Measurements from ENCODE around the gene ANXA8. TPM values are rescaled to one million over a fixed set of nuclear protein-coding genes. Genes with fewer than 3 reads are reported as not detected.

ANXA8 gene
- total RNA-seq, 2 donors from 2014 or later = 10.3 to 39.8 TPM

DNA sequence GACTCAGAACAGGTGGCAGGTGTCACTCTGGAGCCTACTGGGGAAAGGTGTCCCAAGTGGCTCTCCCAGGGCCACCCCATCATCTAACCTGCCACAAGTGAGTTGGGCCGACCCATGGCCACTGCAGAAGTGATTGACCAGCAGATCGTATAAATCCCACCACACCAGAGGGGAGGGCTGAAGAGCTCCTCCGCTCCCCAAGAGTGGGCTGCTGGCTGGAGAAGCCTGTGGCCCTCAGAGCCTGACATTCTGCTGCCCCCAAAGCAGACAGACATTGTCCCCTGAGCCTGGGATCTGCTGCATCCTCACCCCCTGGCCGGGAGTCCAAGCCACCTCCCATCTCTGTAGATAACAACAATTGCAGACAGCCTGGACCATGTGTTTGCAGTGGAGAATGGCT, 36.7 kb downstream of the ANXA8 start:
- H3K9me3 ChIP-seq = peaks cover 0 to 22% of the 10 kb centered on the region in 2 donors
- TF ChIP-seq, protein P1, sequence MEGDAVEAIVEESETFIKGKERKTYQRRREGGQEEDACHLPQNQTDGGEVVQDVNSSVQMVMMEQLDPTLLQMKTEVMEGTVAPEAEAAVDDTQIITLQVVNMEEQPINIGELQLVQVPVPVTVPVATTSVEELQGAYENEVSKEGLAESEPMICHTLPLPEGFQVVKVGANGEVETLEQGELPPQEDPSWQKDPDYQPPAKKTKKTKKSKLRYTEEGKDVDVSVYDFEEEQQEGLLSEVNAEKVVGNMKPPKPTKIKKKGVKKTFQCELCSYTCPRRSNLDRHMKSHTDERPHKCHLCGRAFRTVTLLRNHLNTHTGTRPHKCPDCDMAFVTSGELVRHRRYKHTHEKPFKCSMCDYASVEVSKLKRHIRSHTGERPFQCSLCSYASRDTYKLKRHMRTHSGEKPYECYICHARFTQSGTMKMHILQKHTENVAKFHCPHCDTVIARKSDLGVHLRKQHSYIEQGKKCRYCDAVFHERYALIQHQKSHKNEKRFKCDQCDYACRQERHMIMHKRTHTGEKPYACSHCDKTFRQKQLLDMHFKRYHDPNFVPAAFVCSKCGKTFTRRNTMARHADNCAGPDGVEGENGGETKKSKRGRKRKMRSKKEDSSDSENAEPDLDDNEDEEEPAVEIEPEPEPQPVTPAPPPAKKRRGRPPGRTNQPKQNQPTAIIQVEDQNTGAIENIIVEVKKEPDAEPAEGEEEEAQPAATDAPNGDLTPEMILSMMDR (IDR thresholded peaks at IDR 0.05) = no peak
- H3K4me1 ChIP-seq = no peaks in the 10 kb centered on the region
- H3K27ac ChIP-seq = no peak overlapping the region
- H3K36me3 ChIP-seq = no peaks in the 10 kb centered on the region
- H3K4me3 ChIP-seq = no peak overlapping the region
- no peaks in the 10 kb centered on the region for H3K27me3 ChIP-seq
- DNase-seq (ENCODE audit: low spot score) = no peak

DNA sequence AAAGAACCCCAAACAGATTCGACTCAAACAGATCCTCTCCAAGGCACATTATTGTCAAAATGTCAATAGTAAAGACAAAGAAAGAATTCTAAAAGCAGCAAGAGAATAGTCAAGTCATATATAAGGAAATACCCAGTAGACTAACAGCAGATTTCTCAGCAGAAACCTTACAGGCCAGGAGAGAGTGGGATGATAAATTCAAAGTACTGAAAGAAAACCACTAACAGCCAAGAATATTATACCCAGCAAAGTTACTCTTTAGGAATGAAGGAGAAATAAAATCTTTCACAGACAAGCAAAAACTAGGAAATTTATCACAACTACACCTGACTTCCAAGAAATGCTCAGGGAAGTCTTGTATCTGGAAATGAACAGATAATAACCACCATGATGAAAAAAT, 38.2 kb downstream of the ANXA8 start:
- Histone ChIP-seq H3K9me3 (peaks cover 0 to 22% of the 10 kb centered on the region in 2 donors), H3K27ac (no peak overlapping the region), H3K27me3 (no peaks in the 10 kb centered on the region), H3K4me3 (no peak overlapping the region), H3K4me1 (no peaks in the 10 kb centered on the region), H3K36me3 (no peaks in the 10 kb centered on the region)
- DNase-seq (ENCODE audit: low spot score) = no peak
- TF ChIP-seq, protein P1 (IDR thresholded peaks at IDR 0.05) = no peak

DNA sequence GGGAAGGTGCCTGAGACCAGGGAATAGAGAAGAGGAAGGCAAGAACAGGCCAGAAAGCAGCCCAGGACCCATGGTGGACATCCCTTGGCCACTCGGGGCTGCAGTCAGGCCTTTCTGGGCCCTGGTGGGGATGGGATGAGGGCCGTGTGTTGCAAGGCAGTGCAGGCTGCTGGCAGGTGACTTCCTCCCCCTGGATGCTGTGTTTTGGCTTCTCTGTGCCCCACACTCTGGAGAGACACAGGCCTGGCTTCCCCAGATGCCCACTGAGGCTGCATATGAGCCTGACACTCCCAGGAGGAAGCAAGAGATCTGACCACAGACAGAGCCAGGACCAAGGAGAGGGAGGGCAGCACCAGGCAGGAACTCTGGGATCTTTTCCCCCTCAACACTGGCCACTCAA, 39.9 kb downstream of the ANXA8 start:
- no peak for DNase-seq (ENCODE audit: low spot score)
- H3K27ac ChIP-seq = no peak overlapping the region
- H3K4me1 ChIP-seq = no peaks in the 10 kb centered on the region
- TF ChIP-seq, protein P1 (IDR thresholded peaks at IDR 0.05) = no peak
- H3K4me3 ChIP-seq = no peak overlapping the region
- peaks cover 0 to 22% of the 10 kb centered on the region in 2 donors for H3K9me3 ChIP-seq
- no peaks in the 10 kb centered on the region for H3K36me3 ChIP-seq
- H3K27me3 ChIP-seq = no peaks in the 10 kb centered on the region

DNA sequence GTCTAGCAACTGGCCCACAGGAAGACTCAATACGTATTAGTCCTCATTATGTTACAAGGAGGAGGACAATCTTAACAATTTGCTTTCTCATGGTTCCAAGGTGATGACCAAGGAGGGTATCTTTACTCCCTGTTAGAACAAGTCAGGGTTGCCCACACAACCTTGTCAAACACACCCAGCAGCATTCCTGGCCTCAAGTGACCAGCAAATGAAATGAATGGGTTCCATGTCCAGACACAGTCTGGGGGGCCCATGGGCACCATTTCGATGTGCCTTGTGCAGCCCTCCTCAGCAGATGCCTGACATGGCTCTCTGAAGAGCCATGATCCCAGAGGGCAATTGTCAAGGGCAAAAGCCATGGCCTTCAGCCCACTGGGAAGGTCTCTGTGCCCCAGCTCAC, 40.8 kb downstream of the ANXA8 start:
- Histone ChIP-seq H3K36me3 (no peaks in the 10 kb centered on the region), H3K27ac (no peak overlapping the region), H3K9me3 (peaks cover 0 to 22% of the 10 kb centered on the region in 2 donors), H3K4me3 (no peak overlapping the region), H3K27me3 (no peaks in the 10 kb centered on the region), H3K4me1 (no peaks in the 10 kb centered on the region)
- TF ChIP-seq, protein P1 (IDR thresholded peaks at IDR 0.05) = no peak
- DNase-seq (ENCODE audit: low spot score) = no peak

DNA sequence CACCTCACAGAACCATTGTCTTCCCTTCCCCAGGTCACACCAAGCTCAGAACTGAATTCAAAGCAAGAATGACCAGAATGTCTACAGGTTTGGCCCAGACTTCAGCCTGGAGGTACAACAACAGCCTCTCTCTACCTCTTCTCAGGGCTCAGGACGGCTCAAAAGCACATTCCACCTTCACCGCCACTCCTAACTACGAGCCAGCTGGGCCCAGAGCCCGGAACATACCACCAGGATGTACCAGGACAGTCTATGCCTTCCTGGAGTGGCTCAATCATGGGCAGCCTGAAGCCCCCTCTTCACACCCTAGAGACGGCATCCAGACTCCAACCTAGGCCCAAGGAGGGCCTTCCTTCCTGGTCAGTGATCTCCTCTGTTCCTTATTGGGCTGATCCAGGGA, 41.6 kb downstream of the ANXA8 start:
- TF ChIP-seq, protein P1 (IDR thresholded peaks at IDR 0.05) = no peak
- H3K27me3 ChIP-seq = no peaks in the 10 kb centered on the region
- H3K4me1 ChIP-seq = no peaks in the 10 kb centered on the region
- no peaks in the 10 kb centered on the region for H3K36me3 ChIP-seq
- H3K4me3 ChIP-seq = no peak overlapping the region
- no peak overlapping the region for H3K27ac ChIP-seq
- H3K9me3 ChIP-seq = peaks cover 0 to 22% of the 10 kb centered on the region in 2 donors
- DNase-seq (ENCODE audit: low spot score) = no peak

DNA sequence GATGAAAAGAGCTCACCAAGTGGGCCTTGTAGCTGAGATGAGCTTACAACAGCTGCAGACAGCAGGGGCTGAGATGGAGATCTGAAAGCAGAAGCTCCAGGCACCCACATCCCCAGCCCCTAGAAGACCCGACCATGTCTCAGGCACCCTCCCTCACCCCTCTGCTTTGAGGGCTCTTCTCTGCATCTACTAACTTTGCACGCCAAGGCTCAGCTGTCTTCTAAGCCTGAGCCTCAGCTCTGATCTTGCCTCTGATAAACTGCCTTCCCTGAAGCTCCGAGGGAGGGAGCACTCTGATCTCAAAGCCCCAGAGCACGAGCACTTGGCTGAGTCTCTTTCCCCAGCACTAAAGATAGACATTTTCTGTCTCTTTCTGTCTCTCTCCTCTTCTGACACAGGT, 42.0 kb downstream of the ANXA8 start:
- Histone ChIP-seq H3K27ac (no peak overlapping the region), H3K27me3 (no peaks in the 10 kb centered on the region), H3K4me3 (no peak overlapping the region), H3K9me3 (peaks cover 0 to 22% of the 10 kb centered on the region in 2 donors), H3K36me3 (no peaks in the 10 kb centered on the region), H3K4me1 (no peaks in the 10 kb centered on the region)
- DNase-seq (ENCODE audit: low spot score) = no peak
- TF ChIP-seq, protein P1 (IDR thresholded peaks at IDR 0.05) = no peak
